Brain microvascular endothelial cell (primary cell): ENCODE measurements around the gene SLC7A11.

Source experiments
- DNase-seq: peaks from one replicate; pipeline ENCODE4 v3.0.0-alpha.2; 2020
- H3K27ac ChIP-seq: fragments of 250-450 bp; sonication (Bioruptor Pico); 2 replicates; pipeline ENCODE4 v1.5.1; 2020; ENCODE audit warnings: mild to moderate bottlenecking, moderate library complexity
- H3K27me3 ChIP-seq: fragments of 250-450 bp; sonication (Bioruptor Pico); replicated peaks from 2 replicates; pipeline ENCODE4 v1.5.1; 2020; ENCODE audit warnings: mild to moderate bottlenecking
- H3K36me3 ChIP-seq: fragments of 250-450 bp; sonication (Bioruptor Pico); replicated peaks from 2 replicates; pipeline ENCODE4 v1.5.1; 2020; ENCODE audit warnings: mild to moderate bottlenecking
- H3K4me3 ChIP-seq: 2 replicates; pipeline ENCODE4 v1.5.1; 2011; ENCODE audit warnings: low read depth, mild to moderate bottlenecking, control low read depth, low read length, moderate library complexity
- CTCF ChIP-seq: IDR thresholded peaks from 2 replicates; pipeline ENCODE4 v1.5.1; 2011; ENCODE audit warnings: low read depth, mild to moderate bottlenecking, moderate library complexity, low read length, control low read depth, inconsistent platforms; ENCODE audit errors: missing control alignments
- in situ Hi-C: cut with HindIII; loops from 2 replicates; pipeline ENCODE4 v1.10.0; 2017; ENCODE audit warnings: low sequenced_read_pairs, low pct_ligation_motif_present

Gene SLC7A11

GRCh38 chr4:138236037-138236436, 6.1 kb downstream of the SLC7A11 start:
- in situ Hi-C loops, result no loop called here
- no peak for DNase-seq
- peak overlapping the region; percentile 82 for H3K27ac ChIP-seq
- H3K36me3 ChIP-seq, result no peaks in the 10 kb centered on the region
- H3K4me3 ChIP-seq, result no peak overlapping the region
- no peak for TF ChIP-seq CTCF
- H3K27me3 ChIP-seq, result no peaks in the 10 kb centered on the region

GRCh38 chr4:138235419-138235952, 6.7 kb downstream of the SLC7A11 start:
- no peak overlapping the region for H3K4me3 ChIP-seq
- no peaks in the 10 kb centered on the region for H3K36me3 ChIP-seq
- H3K27me3 ChIP-seq, result no peaks in the 10 kb centered on the region
- peak; percentile 55 for DNase-seq
- H3K27ac ChIP-seq, result peak overlapping the region; percentile 82
- TF ChIP-seq CTCF, result no peak
- in situ Hi-C loops, result no loop called here

- H3K27me3 ChIP-seq, result no peaks in the 10 kb centered on the region
- in situ Hi-C loops, result no loop called here
- peak overlapping the region; percentile 82 for H3K27ac ChIP-seq
- no peak for TF ChIP-seq CTCF
- H3K36me3 ChIP-seq, result no peaks in the 10 kb centered on the region
- no peak for DNase-seq
- no peak overlapping the region for H3K4me3 ChIP-seq
Observed at GRCh38 chr4:138234248-138234647, 7.9 kb downstream of the SLC7A11 start.

GRCh38 chr4:138233313-138234034, 8.7 kb downstream of the SLC7A11 start:
- Histone ChIP-seq H3K27me3 (no peaks in the 10 kb centered on the region), H3K36me3 (no peaks in the 10 kb centered on the region), H3K4me3 (no peak overlapping the region), H3K27ac (no peak overlapping the region)
- no peak for TF ChIP-seq CTCF
- DNase-seq, result no peak
- in situ Hi-C loops, result no loop called here

- Histone ChIP-seq H3K27me3 (no peaks in the 10 kb centered on the region), H3K27ac (no peak overlapping the region), H3K36me3 (no peaks in the 10 kb centered on the region), H3K4me3 (no peak overlapping the region)
- in situ Hi-C loops, result no loop called here
- TF ChIP-seq CTCF, result no peak
- DNase-seq, result no peak
Observed at GRCh38 chr4:138232364-138232763, 9.8 kb downstream of the SLC7A11 start.

GRCh38 chr4:138230048-138230447, 12.1 kb downstream of the SLC7A11 start:
- in situ Hi-C loops, result no loop called here
- H3K4me3 ChIP-seq, result no peak overlapping the region
- no peaks in the 10 kb centered on the region for H3K27me3 ChIP-seq
- no peak for DNase-seq
- H3K36me3 ChIP-seq, result no peaks in the 10 kb centered on the region
- no peak overlapping the region for H3K27ac ChIP-seq
- TF ChIP-seq CTCF, result no peak
